PC-9 (cell line): Measurements from ENCODE around the gene PLD5. TPM values are rescaled to one million over a fixed set of nuclear protein-coding genes. Genes with fewer than 3 reads are reported as not detected.

Source experiments
- BruUV-seq: library from RNA; stranded (reverse); fragments of 400-500 nt; replicated peaks from 2 replicates; lab custom pipeline; 2021; lab: Mats Ljungman, UMichigan
- CTCF ChIA-PET: fragments of 300-600 bp; sonication (Branson Sonifier 250); formaldehyde crosslinking; loops from one replicate; lab custom pipeline; 2022; ENCODE audit warnings: antibody characterized with exemption; lab: Charles Lee
- POLR2A ChIA-PET: fragments of 300-600 bp; sonication (Branson Sonifier 250); formaldehyde crosslinking; loops from one replicate; lab custom pipeline; 2022; ENCODE audit warnings: antibody characterized with exemption; ENCODE audit not compliant: unreplicated experiment; lab: Charles Lee
- DNase-seq, 2 experiments: peaks; one replicate each; pipeline versions ENCODE4 v3.0.0 to v3.0.0-alpha.2; 2015 to 2022; ENCODE audit warnings: mixed read lengths in 1 of 2
- H2AFZ ChIP-seq: fragments of 200-600 bp; sonication (generic); 2 replicates; pipeline ENCODE4 v1.8.1; 2017; ENCODE audit warnings: antibody characterized with exemption
- H3F3A ChIP-seq: fragments of 200-600 bp; sonication (generic); 2 replicates; pipeline ENCODE4 v1.8.1; 2017; ENCODE audit warnings: antibody characterized with exemption, mild to moderate bottlenecking, low read depth; ENCODE audit not compliant: insufficient read depth
- H3K27ac ChIP-seq: fragments of 200-600 bp; sonication (generic); 2 replicates; pipeline ENCODE4 v1.6.1; 2016; ENCODE audit warnings: mixed run types
- H3K27me3 ChIP-seq: fragments of 200-600 bp; sonication (generic); 2 replicates; pipeline ENCODE4 v1.6.1; 2016; ENCODE audit warnings: low read depth, mixed run types; ENCODE audit not compliant: insufficient read depth
- H3K36me3 ChIP-seq: fragments of 200-600 bp; sonication (generic); 2 replicates; pipeline ENCODE4 v1.6.1; 2016; ENCODE audit warnings: low read depth, mixed run types
- H3K4me1 ChIP-seq: fragments of 200-600 bp; sonication (generic); replicated peaks from 2 replicates; pipeline ENCODE4 v1.6.1; 2016; ENCODE audit warnings: mixed run types; ENCODE audit not compliant: insufficient read depth
- H3K4me2 ChIP-seq: fragments of 200-600 bp; sonication (generic); 2 replicates; pipeline ENCODE4 v1.6.1; 2017; ENCODE audit warnings: mixed run types
- H3K4me3 ChIP-seq: fragments of 200-600 bp; sonication (generic); 2 replicates; pipeline ENCODE4 v1.6.1; 2016; ENCODE audit warnings: mixed run types
- H3K79me2 ChIP-seq: fragments of 200-600 bp; sonication (generic); 2 replicates; pipeline ENCODE4 v1.6.1; 2017; ENCODE audit warnings: low read depth, mixed run types
- H3K9me2 ChIP-seq: fragments of 200-600 bp; sonication (generic); 2 replicates; pipeline ENCODE4 v1.8.1; 2017; ENCODE audit warnings: mild to moderate bottlenecking; ENCODE audit not compliant: insufficient read depth
- H3K9me3 ChIP-seq: fragments of 200-600 bp; sonication (generic); 2 replicates; pipeline ENCODE4 v1.8.1; 2016; ENCODE audit warnings: low read depth; ENCODE audit not compliant: insufficient read depth
- H4K20me1 ChIP-seq: fragments of 200-600 bp; sonication (generic); 2 replicates; pipeline ENCODE4 v1.8.1; 2017; ENCODE audit not compliant: insufficient read depth
- CTCF ChIP-seq: fragments of 200-600 bp; sonication (generic); conservative IDR thresholded peaks from 2 replicates; pipeline ENCODE4 v1.6.1; 2017; ENCODE audit warnings: mixed run types, antibody characterized with exemption, mild to moderate bottlenecking, moderate library complexity
- EZH2 ChIP-seq: fragments of 200-600 bp; sonication (generic); IDR thresholded peaks from 2 replicates; pipeline ENCODE4 v1.8.0; 2017; ENCODE audit warnings: antibody characterized with exemption, low read depth
- intact Hi-C: fragments of 100-400 bp; cut with micrococcal nuclease; formaldehyde crosslinking; loops from one replicate; pipeline ENCODE4 v1.10.0; 2022; ENCODE audit not compliant: unreplicated experiment
- total RNA-seq: library from RNA; stranded (reverse); gene quantifications from 2 replicates; pipeline ENCODE4 v1.2.3, GENCODE V29; 2021

PLD5 gene
- total RNA-seq, 1 experiment from 2014 or later: not detected

DNA sequence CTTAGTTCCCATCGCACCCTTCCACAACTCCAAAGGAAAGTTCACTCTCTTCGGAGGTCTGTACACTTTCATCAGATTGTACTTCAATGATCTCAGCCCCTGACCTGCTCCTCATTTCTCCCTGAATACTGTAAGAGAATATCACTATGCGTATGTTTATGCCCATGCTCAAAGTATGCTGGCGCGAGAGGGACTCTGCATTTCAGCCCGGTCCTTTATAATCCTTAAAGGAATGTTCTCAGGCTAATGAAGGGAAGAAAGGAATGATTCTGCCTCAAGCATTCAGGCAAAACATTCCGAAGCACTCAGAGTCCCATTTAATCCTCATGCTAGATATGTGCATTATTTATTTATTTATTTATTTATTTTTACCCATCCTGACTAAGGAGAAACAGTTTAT is 76.8 kb downstream of the PLD5 start:
- ChIA-PET POLR2A (no interaction called here), CTCF (no interaction called here)
- H2AFZ ChIP-seq: no peak overlapping the region
- no peaks in the 10 kb centered on the region for H3K9me2 ChIP-seq
- BruUV-seq: no TSS peak
- H3K36me3 ChIP-seq: no peaks in the 10 kb centered on the region
- no peak overlapping the region for H3K4me2 ChIP-seq
- no peaks in the 10 kb centered on the region for H3K79me2 ChIP-seq
- no peak overlapping the region for H3K27ac ChIP-seq
- H3F3A ChIP-seq: no peaks in the 10 kb centered on the region
- no peaks in the 10 kb centered on the region for H3K4me1 ChIP-seq
- intact Hi-C loops: no loop called here
- H3K27me3 ChIP-seq: peaks cover 37% of the 10 kb centered on the region
- DNase-seq: no peak
- no peaks in the 10 kb centered on the region for H3K9me3 ChIP-seq
- no peaks in the 10 kb centered on the region for H4K20me1 ChIP-seq
- H3K4me3 ChIP-seq: no peak overlapping the region
- TF ChIP-seq EZH2: no peak
- no peak for TF ChIP-seq CTCF

- Histone ChIP-seq H3K36me3 (no peaks in the 10 kb centered on the region), H2AFZ (no peak overlapping the region), H3K9me2 (no peaks in the 10 kb centered on the region), H3K4me3 (no peak overlapping the region), H3K79me2 (no peaks in the 10 kb centered on the region), H3K27ac (no peak overlapping the region), H3K4me1 (no peaks in the 10 kb centered on the region), H4K20me1 (no peaks in the 10 kb centered on the region; the same call in 1 of the 2 replicates), H3K4me2 (no peak overlapping the region), H3F3A (no peaks in the 10 kb centered on the region), H3K9me3 (no peaks in the 10 kb centered on the region), H3K27me3 (peaks cover 18% of the 10 kb centered on the region)
- DNase-seq: no peak
- no TSS peak for BruUV-seq
- ChIA-PET POLR2A (no interaction called here), CTCF (no interaction called here)
- TF ChIP-seq EZH2: no peak
- TF ChIP-seq CTCF: no peak
- intact Hi-C loops: no loop called here
These were observed 83.7 kb downstream of the PLD5 start for GRCh38 chr1:242440757-242441156.

DNA sequence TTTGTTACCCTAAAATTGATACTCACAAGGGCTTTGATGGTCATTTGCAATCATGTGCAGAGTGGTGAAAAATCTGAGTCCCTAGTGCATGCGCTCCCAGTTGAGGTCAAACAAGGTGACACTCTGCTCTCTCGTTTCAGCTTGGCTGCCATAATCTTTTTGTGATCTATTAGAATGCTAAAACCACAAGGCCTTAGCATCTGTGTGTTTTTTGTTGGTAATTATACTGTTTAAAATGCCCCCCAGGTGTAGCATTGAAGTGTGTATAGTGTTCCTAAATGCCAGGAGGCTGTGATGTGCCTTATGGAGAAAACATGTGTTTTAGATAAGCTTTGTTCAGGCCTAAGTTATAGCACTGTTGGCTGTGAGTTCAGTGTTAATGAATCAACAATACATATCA is 89.3 kb downstream of the PLD5 start:
- TF ChIP-seq EZH2: no peak
- no peak for TF ChIP-seq CTCF
- Histone ChIP-seq H4K20me1 (no peaks in the 10 kb centered on the region; the same call in 1 of the 2 replicates), H3K4me3 (no peak overlapping the region), H3K36me3 (no peaks in the 10 kb centered on the region), H3K27me3 (peaks cover 11% of the 10 kb centered on the region), H2AFZ (no peak overlapping the region), H3K9me2 (no peaks in the 10 kb centered on the region), H3K27ac (no peak overlapping the region), H3K79me2 (no peaks in the 10 kb centered on the region), H3K4me2 (no peak overlapping the region), H3F3A (no peaks in the 10 kb centered on the region), H3K4me1 (no peaks in the 10 kb centered on the region), H3K9me3 (no peaks in the 10 kb centered on the region)
- BruUV-seq: no TSS peak
- ChIA-PET POLR2A (no interaction called here), CTCF (no interaction called here)
- no peak for DNase-seq
- intact Hi-C loops: no loop called here
